Vagina (tissue), 2 donors: ENCODE results near the gene KRTAP10-8. TPM values are rescaled to one million over a fixed set of nuclear protein-coding genes. Genes with fewer than 3 reads are reported as not detected.

Experiments
- DNase-seq, 2 donors: peaks; one replicate each; pipeline ENCODE4 v3.0.0-alpha.2; 2017; ENCODE audit errors: extremely low spot score in 2 of 2
- H3K27ac ChIP-seq: fragments of 200-600 bp; sonication (generic); one replicate; pipeline ENCODE4 v1.5.1; 2019
- H3K27me3 ChIP-seq: fragments of 200-600 bp; sonication (generic); one replicate; pipeline ENCODE4 v1.5.1; 2019
- H3K36me3 ChIP-seq, 2 donors: fragments of 200-600 bp; sonication (generic); one replicate each; pipeline ENCODE4 v1.5.1; 2017 to 2019
- H3K4me1 ChIP-seq: fragments of 200-600 bp; sonication (generic); one replicate; pipeline ENCODE4 v1.5.1; 2019
- H3K4me3 ChIP-seq, 2 donors: fragments of 200-600 bp; sonication (generic); 1 replicate in 1 of 2; 2 replicates in 1 of 2; pipeline ENCODE4 v1.5.1; 2016 to 2019
- H3K9me3 ChIP-seq: fragments of 200-600 bp; sonication (generic); one replicate; pipeline ENCODE4 v1.5.1; 2019
- CTCF ChIP-seq, 3 experiments: fragments of 450-650 bp in 2 of 3; fragments of 200-600 bp in 1 of 3; sonication (generic) in 1 of 3; IDR thresholded peaks; one replicate each; pipeline ENCODE4 v1.5.1; 2017 to 2019; ENCODE audit warnings: antibody characterized with exemption in 3 of 3, mild to moderate bottlenecking in 2 of 3, moderate library complexity in 2 of 3
- POLR2A ChIP-seq, 2 donors: fragments of 450-650 bp; IDR thresholded peaks; one replicate each; pipeline ENCODE4 v1.6.1; 2017; ENCODE audit warnings: antibody characterized with exemption in 2 of 2, mild to moderate bottlenecking in 2 of 2, moderate library complexity in 2 of 2
- POLR2AphosphoS5 ChIP-seq, 2 donors: sonication (generic); formaldehyde crosslinking; IDR thresholded peaks; one replicate each; pipeline ENCODE4 v1.9.0; 2017; ENCODE audit warnings: antibody characterized with exemption in 2 of 2, mild to moderate bottlenecking in 2 of 2, low read depth in 1 of 2; ENCODE audit not compliant: insufficient read depth in 1 of 2
- intact Hi-C: fragments of 100-400 bp; cut with DNase I; formaldehyde crosslinking; loops from one replicate; pipeline ENCODE4 v1.15.1; 2023
- total RNA-seq: library from RNA; depleted of rRNA; stranded (reverse); fragments of >200 nt; gene quantifications from one replicate; pipeline ENCODE4 v1.2.3, GENCODE V29; 2016

Gene KRTAP10-8
- total RNA-seq, 1 donor from 2014 or later: not detected

GRCh38 chr21:44575307-44576024, 36.4 kb upstream of the KRTAP10-8 start:
- no peaks in the 10 kb centered on the region for H3K27me3 ChIP-seq
- no peaks in the 10 kb centered on the region for H3K36me3 ChIP-seq
- peaks cover 5% of the 10 kb centered on the region for H3K4me1 ChIP-seq
- H3K9me3 ChIP-seq: no peaks in the 10 kb centered on the region
- DNase-seq: peak; percentile 49 to 74
- no peak overlapping the region for H3K27ac ChIP-seq
- TF ChIP-seq POLR2A (IDR thresholded peaks at IDR 0.05) (no peak), POLR2AphosphoS5 (IDR thresholded peaks at IDR 0.05; ENCODE audit: insufficient read depth in 1 of 2, low read depth in 1 of 2) (no peak), CTCF (IDR thresholded peaks at IDR 0.05) (no peak)
- H3K4me3 ChIP-seq: no peak overlapping the region
- intact Hi-C loops: no loop called here

GRCh38 chr21:44576025-44576420, 35.9 kb upstream of the KRTAP10-8 start:
- intact Hi-C loops: no loop called here
- DNase-seq: peak in 1 of 2 donors; percentile 49
- no peak for TF ChIP-seq CTCF (IDR thresholded peaks at IDR 0.05)
- no peak for TF ChIP-seq POLR2A (IDR thresholded peaks at IDR 0.05)
- TF ChIP-seq POLR2AphosphoS5 (IDR thresholded peaks at IDR 0.05; ENCODE audit: insufficient read depth in 1 of 2, low read depth in 1 of 2): no peak

GRCh38 chr21:44578371-44579055, 33.4 kb upstream of the KRTAP10-8 start:
- H3K27me3 ChIP-seq: no peaks in the 10 kb centered on the region
- H3K4me1 ChIP-seq: peaks cover 5% of the 10 kb centered on the region

More at GRCh38 chr21:44576025-44576420, 35.9 kb upstream of the KRTAP10-8 start:
- Histone ChIP-seq H3K27ac (no peak overlapping the region), H3K9me3 (peaks cover 2% of the 10 kb centered on the region), H3K4me1 (peaks cover 5% of the 10 kb centered on the region), H3K36me3 (no peaks in the 10 kb centered on the region), H3K27me3 (no peaks in the 10 kb centered on the region), H3K4me3 (no peak overlapping the region)

GRCh38 chr21:44579056-44579832, 32.6 kb upstream of the KRTAP10-8 start:
- TF ChIP-seq POLR2AphosphoS5 (IDR thresholded peaks at IDR 0.05; ENCODE audit: insufficient read depth in 1 of 2, low read depth in 1 of 2) (no peak), CTCF (IDR thresholded peaks at IDR 0.05) (no peak), POLR2A (IDR thresholded peaks at IDR 0.05) (no peak)
- Histone ChIP-seq H3K27me3 (no peaks in the 10 kb centered on the region), H3K9me3 (peaks cover 10% of the 10 kb centered on the region), H3K36me3 (no peaks in the 10 kb centered on the region), H3K4me1 (peaks cover 5% of the 10 kb centered on the region), H3K27ac (no peak overlapping the region), H3K4me3 (no peak overlapping the region)
- peak; percentile 60 to 94 for DNase-seq
- intact Hi-C loops: no loop called here

More at GRCh38 chr21:44578371-44579055, 33.4 kb upstream of the KRTAP10-8 start:
- intact Hi-C loops: no loop called here
- no peak overlapping the region for H3K4me3 ChIP-seq
- H3K9me3 ChIP-seq: peaks cover 10% of the 10 kb centered on the region
- H3K27ac ChIP-seq: no peak overlapping the region
- DNase-seq: peak; percentile 64 to 88
- no peaks in the 10 kb centered on the region for H3K36me3 ChIP-seq
- TF ChIP-seq POLR2AphosphoS5 (IDR thresholded peaks at IDR 0.05; ENCODE audit: insufficient read depth in 1 of 2, low read depth in 1 of 2) (no peak), CTCF (IDR thresholded peaks at IDR 0.05) (no peak), POLR2A (IDR thresholded peaks at IDR 0.05) (no peak)
